Measurements from ENCODE around the gene SMAD6.

DNA sequence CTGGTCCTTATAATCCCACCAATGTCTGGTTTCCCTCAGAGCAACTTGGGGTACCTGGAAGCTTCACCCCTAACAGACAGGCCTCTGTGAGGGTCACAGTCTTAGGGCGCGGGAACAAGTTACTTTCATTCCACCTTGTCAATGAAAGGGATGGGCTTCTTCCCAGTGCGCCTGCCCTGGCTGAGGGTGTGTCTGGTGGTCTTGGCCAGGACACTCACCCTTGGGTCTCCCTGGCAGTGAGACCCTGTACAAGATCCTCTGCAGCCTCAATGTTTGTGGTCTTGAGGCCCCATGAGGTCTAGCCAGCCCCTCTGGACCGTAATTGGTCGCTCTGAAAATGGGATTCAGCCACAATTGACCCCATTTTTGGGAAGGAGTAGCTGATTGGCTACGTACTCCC is 40.2 kb downstream of the SMAD6 start:
- TF ChIP-seq, protein P1, sequence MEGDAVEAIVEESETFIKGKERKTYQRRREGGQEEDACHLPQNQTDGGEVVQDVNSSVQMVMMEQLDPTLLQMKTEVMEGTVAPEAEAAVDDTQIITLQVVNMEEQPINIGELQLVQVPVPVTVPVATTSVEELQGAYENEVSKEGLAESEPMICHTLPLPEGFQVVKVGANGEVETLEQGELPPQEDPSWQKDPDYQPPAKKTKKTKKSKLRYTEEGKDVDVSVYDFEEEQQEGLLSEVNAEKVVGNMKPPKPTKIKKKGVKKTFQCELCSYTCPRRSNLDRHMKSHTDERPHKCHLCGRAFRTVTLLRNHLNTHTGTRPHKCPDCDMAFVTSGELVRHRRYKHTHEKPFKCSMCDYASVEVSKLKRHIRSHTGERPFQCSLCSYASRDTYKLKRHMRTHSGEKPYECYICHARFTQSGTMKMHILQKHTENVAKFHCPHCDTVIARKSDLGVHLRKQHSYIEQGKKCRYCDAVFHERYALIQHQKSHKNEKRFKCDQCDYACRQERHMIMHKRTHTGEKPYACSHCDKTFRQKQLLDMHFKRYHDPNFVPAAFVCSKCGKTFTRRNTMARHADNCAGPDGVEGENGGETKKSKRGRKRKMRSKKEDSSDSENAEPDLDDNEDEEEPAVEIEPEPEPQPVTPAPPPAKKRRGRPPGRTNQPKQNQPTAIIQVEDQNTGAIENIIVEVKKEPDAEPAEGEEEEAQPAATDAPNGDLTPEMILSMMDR (IDR thresholded peaks at IDR 0.05 in 2 of 3, conservative IDR thresholded peaks at IDR 0.05 in 1 of 3; ENCODE audit: borderline replicate concordance in 1 of 3, insufficient read depth in 1 of 3, low read depth in 2 of 3, low read length in 2 of 3) = no peak
- TF ChIP-seq, protein P2, sequence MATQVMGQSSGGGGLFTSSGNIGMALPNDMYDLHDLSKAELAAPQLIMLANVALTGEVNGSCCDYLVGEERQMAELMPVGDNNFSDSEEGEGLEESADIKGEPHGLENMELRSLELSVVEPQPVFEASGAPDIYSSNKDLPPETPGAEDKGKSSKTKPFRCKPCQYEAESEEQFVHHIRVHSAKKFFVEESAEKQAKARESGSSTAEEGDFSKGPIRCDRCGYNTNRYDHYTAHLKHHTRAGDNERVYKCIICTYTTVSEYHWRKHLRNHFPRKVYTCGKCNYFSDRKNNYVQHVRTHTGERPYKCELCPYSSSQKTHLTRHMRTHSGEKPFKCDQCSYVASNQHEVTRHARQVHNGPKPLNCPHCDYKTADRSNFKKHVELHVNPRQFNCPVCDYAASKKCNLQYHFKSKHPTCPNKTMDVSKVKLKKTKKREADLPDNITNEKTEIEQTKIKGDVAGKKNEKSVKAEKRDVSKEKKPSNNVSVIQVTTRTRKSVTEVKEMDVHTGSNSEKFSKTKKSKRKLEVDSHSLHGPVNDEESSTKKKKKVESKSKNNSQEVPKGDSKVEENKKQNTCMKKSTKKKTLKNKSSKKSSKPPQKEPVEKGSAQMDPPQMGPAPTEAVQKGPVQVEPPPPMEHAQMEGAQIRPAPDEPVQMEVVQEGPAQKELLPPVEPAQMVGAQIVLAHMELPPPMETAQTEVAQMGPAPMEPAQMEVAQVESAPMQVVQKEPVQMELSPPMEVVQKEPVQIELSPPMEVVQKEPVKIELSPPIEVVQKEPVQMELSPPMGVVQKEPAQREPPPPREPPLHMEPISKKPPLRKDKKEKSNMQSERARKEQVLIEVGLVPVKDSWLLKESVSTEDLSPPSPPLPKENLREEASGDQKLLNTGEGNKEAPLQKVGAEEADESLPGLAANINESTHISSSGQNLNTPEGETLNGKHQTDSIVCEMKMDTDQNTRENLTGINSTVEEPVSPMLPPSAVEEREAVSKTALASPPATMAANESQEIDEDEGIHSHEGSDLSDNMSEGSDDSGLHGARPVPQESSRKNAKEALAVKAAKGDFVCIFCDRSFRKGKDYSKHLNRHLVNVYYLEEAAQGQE (IDR thresholded peaks at IDR 0.05; ENCODE audit: low read depth) = no peak

All from HCT116 (cell line).